ENCODE measurements around the gene GTF2F2.

DNA sequence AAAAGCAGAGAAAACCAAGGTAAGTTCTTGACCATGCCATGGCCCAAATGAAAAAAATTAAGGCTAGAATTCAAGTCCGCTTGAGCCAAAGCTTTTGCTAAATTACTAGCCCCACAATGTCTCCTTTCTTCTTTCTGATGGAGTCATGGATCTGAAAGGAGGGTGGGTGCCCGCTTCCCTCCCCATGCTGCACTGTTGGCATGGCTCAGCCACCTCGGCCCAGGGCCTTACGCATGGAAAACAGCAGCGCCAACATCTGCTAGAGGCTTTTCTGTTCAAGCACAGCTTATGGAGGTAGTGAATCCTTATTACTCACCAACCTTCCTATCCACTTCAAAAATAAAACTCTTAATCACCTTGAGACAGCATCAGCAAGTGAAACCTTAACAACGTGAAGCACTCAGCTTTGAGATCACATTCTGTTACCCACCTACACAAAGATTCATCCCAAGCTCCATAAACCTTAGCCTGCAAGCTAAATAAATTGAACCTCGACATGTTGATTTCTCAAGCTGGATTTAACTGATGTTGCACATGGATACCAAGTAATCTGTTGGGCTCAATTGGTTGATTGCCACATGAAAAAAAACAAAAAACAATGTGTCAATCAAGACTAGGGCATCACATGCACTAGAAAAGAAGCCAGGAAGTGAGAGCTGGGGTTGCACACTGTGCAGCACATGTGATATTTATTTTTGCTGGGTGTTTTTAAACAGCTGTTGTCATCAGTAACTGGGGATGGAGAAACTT, 177.3 kb downstream of the GTF2F2 start:
- TF ChIP-seq CTCF (IDR thresholded peaks at IDR 0.05; ENCODE audit: extremely low read depth in 1 of 2, insufficient read depth in 1 of 2, low read depth in 1 of 2, low read length in 2 of 2) = no peak
- TF ChIP-seq POLR2A (IDR thresholded peaks at IDR 0.05; ENCODE audit: low read depth, low read length) = no peak
- no peak for TF ChIP-seq FOS (IDR thresholded peaks at IDR 0.05; ENCODE audit: borderline replicate concordance, insufficient read depth, low read length)
- TF ChIP-seq MAX (IDR thresholded peaks at IDR 0.05; ENCODE audit: insufficient read depth, insufficient read length) = no peak
